IMR-90 (cell line): ENCODE results near the gene FRMPD4. TPM values are rescaled to one million over a fixed set of nuclear protein-coding genes. Genes with fewer than 3 reads are reported as not detected.

Experiments
- ATAC-seq: fragments of 200-7000 bp; cut with Tn5 transposase; 2 replicates; pipeline ENCODE4 v1.9.1; 2020; ENCODE audit warnings: low read depth, mild to moderate bottlenecking, moderate library complexity
- BruUV-seq: library from RNA; stranded (reverse); fragments of 400-500 nt; replicated peaks from 2 replicates; lab custom pipeline; 2021; lab: Mats Ljungman, UMichigan
- CTCF ChIA-PET: fragments of 300-600 bp; formaldehyde crosslinking; extraction: SDS; loops from one replicate; lab custom pipeline; 2021; ENCODE audit warnings: antibody characterized with exemption; lab: Yijun Ruan, JAX
- POLR2A ChIA-PET: fragments of 300-600 bp; sonication (Branson Sonifier 250); formaldehyde crosslinking; loops from one replicate; lab custom pipeline; 2022; ENCODE audit warnings: antibody characterized with exemption; ENCODE audit not compliant: unreplicated experiment; lab: Charles Lee
- DNase-seq: peaks from one replicate; pipeline ENCODE4 v3.0.0; 2013
- H2AFZ ChIP-seq: replicated peaks from 2 replicates; pipeline ENCODE3; 2013; ENCODE audit warnings: low read length, mild to moderate bottlenecking; ENCODE audit not compliant: poor library complexity
- H2AK5ac ChIP-seq: 2 replicates; pipeline ENCODE4 v1.6.1; 2013; ENCODE audit warnings: low read depth, low read length, inconsistent platforms
- H2AK9ac ChIP-seq: replicated peaks from 2 replicates; pipeline ENCODE3; 2013; ENCODE audit warnings: mild to moderate bottlenecking, low read depth, low read length, moderate library complexity; ENCODE audit not compliant: poor library complexity
- H2BK120ac ChIP-seq: 2 replicates; pipeline ENCODE4 v1.6.1; 2013; ENCODE audit warnings: low read depth, low read length, inconsistent platforms
- H2BK15ac ChIP-seq: 3 replicates; pipeline ENCODE4 v1.6.1; 2013; ENCODE audit warnings: low read depth, low read length, inconsistent platforms
- H2BK20ac ChIP-seq: 2 replicates; pipeline ENCODE4 v1.6.1; 2013; ENCODE audit warnings: low read depth, mild to moderate bottlenecking, inconsistent platforms, low read length, moderate library complexity
- H2BK5ac ChIP-seq: 2 replicates; pipeline ENCODE4 v1.6.1; 2013; ENCODE audit warnings: mild to moderate bottlenecking, low read depth, low read length, inconsistent platforms; ENCODE audit not compliant: poor library complexity, severe bottlenecking
- H3K14ac ChIP-seq: replicated peaks from 2 replicates; pipeline ENCODE4 v1.6.1; 2013; ENCODE audit warnings: low read depth, low read length, inconsistent platforms
- H3K18ac ChIP-seq: 2 replicates; pipeline ENCODE4 v1.6.1; 2013; ENCODE audit warnings: low read depth, low read length, control low read depth
- H3K23ac ChIP-seq: 2 replicates; pipeline ENCODE4 v1.6.1; 2013; ENCODE audit warnings: low read depth, low read length, inconsistent platforms
- H3K27ac ChIP-seq: 2 replicates; pipeline ENCODE4 v1.5.1; 2013; ENCODE audit warnings: mild to moderate bottlenecking, control low read depth, low read length; ENCODE audit not compliant: insufficient read depth
- H3K27me3 ChIP-seq: 2 replicates; pipeline ENCODE4 v1.6.1; 2013; ENCODE audit warnings: low read length; ENCODE audit not compliant: control insufficient read depth, insufficient read depth
- H3K36me3 ChIP-seq: 2 replicates; pipeline ENCODE4 v1.6.1; 2013; ENCODE audit warnings: low read length, mixed read lengths; ENCODE audit not compliant: control insufficient read depth, insufficient read depth
- H3K4ac ChIP-seq: 2 replicates; pipeline ENCODE4 v1.6.1; 2013; ENCODE audit warnings: low read depth, low read length, inconsistent platforms
- H3K4me1 ChIP-seq: 2 replicates; pipeline ENCODE4 v1.6.1; 2013; ENCODE audit warnings: low read length, mixed read lengths; ENCODE audit not compliant: control insufficient read depth, insufficient read depth
- H3K4me2 ChIP-seq: 2 replicates; pipeline ENCODE4 v1.6.1; 2013; ENCODE audit warnings: low read depth, mild to moderate bottlenecking, control low read depth, low read length, moderate library complexity
- H3K4me3 ChIP-seq: 2 replicates; pipeline ENCODE4 v1.5.1; 2013; ENCODE audit warnings: low read depth, mild to moderate bottlenecking, control low read depth, low read length, moderate library complexity; ENCODE audit not compliant: insufficient read depth
- H3K56ac ChIP-seq: 2 replicates; pipeline ENCODE4 v1.6.1; 2013; ENCODE audit warnings: low read length, inconsistent platforms; ENCODE audit not compliant: insufficient read depth; ENCODE audit errors: extremely low read depth
- H3K79me1 ChIP-seq, 2 experiments: 2 replicates each; pipeline ENCODE4 v1.6.1; 2013; ENCODE audit warnings: low read length in 2 of 2, inconsistent platforms in 1 of 2, low read depth in 1 of 2
- H3K9ac ChIP-seq: 2 replicates; pipeline ENCODE4 v1.6.1; 2013; ENCODE audit warnings: low read depth, low read length, control low read depth
- H3K9me1 ChIP-seq: 2 replicates; pipeline ENCODE4 v1.6.1; 2013; ENCODE audit warnings: low read length, inconsistent platforms; ENCODE audit not compliant: insufficient read depth
- H3K9me3 ChIP-seq: 2 replicates; pipeline ENCODE4 v1.6.1; 2013; ENCODE audit warnings: low read length; ENCODE audit not compliant: control insufficient read depth, insufficient read depth
- H4K20me1 ChIP-seq: 2 replicates; pipeline ENCODE4 v1.6.1; 2013; ENCODE audit warnings: low read length, inconsistent platforms; ENCODE audit not compliant: insufficient read depth
- H4K5ac ChIP-seq: 2 replicates; pipeline ENCODE4 v1.6.1; 2013; ENCODE audit warnings: mild to moderate bottlenecking, low read depth, low read length, control low read depth
- H4K8ac ChIP-seq, 2 experiments: 2 replicates each; pipeline ENCODE4 v1.6.1; 2013; ENCODE audit warnings: low read depth in 2 of 2, low read length in 2 of 2, control low read depth in 1 of 2, inconsistent platforms in 1 of 2
- H4K91ac ChIP-seq: 2 replicates; pipeline ENCODE4 v1.6.1; 2013; ENCODE audit warnings: low read depth, low read length, inconsistent platforms; ENCODE audit not compliant: insufficient read depth
- BHLHE40 ChIP-seq: fragments of 150-350 bp; IDR thresholded peaks from 2 replicates; pipeline ENCODE4 v1.6.1; 2016; ENCODE audit warnings: mild to moderate bottlenecking, low read depth, low read length
- CEBPB ChIP-seq: IDR thresholded peaks from 2 replicates; pipeline ENCODE4 v1.6.1; 2012; ENCODE audit warnings: low read depth, low read length, improper control_type of control experiment
- CHD1 ChIP-seq: IDR thresholded peaks from 2 replicates; pipeline ENCODE4 v1.6.1; 2012; ENCODE audit warnings: low read depth, low read length, improper control_type of control experiment
- CTCF ChIP-seq: conservative IDR thresholded peaks from 2 replicates; pipeline ENCODE4 v1.5.1; 2012; ENCODE audit warnings: mild to moderate bottlenecking, low read depth, low read length, improper control_type of control experiment
- ELK1 ChIP-seq: fragments of 150-350 bp; IDR thresholded peaks from 2 replicates; pipeline ENCODE4 v1.6.1; 2016; ENCODE audit warnings: low read depth, mild to moderate bottlenecking, low read length, moderate library complexity, borderline replicate concordance
- FOS ChIP-seq: fragments of 150-350 bp; IDR thresholded peaks from 2 replicates; pipeline ENCODE4 v1.6.1; 2016; ENCODE audit warnings: low read depth, low read length
- MAFK ChIP-seq: IDR thresholded peaks from 2 replicates; pipeline ENCODE4 v1.6.1; 2012; ENCODE audit warnings: low read depth, low read length, improper control_type of control experiment
- MAZ ChIP-seq: IDR thresholded peaks from 2 replicates; pipeline ENCODE4 v1.6.1; 2012; ENCODE audit warnings: low read depth, mild to moderate bottlenecking, low read length, improper control_type of control experiment, moderate library complexity, borderline replicate concordance
- NFE2L2 ChIP-seq: fragments of 150-350 bp; IDR thresholded peaks from 2 replicates; pipeline ENCODE4 v1.6.1; 2016; ENCODE audit warnings: low read depth, mild to moderate bottlenecking, low read length
- RCOR1 ChIP-seq: IDR thresholded peaks from 2 replicates; pipeline ENCODE4 v1.6.1; 2012; ENCODE audit warnings: mild to moderate bottlenecking, low read length, improper control_type of control experiment; ENCODE audit not compliant: insufficient replicate concordance
- SMC3 ChIP-seq: fragments of 150-350 bp; IDR thresholded peaks from 2 replicates; pipeline ENCODE4 v1.6.1; 2016; ENCODE audit warnings: low read depth, mild to moderate bottlenecking, antibody characterized with exemption, low read length, moderate library complexity
- USF2 ChIP-seq: fragments of 150-350 bp; IDR thresholded peaks from 2 replicates; pipeline ENCODE4 v1.6.1; 2017; ENCODE audit warnings: mild to moderate bottlenecking, antibody characterized with exemption, low read length, low read depth
- WGBS, 2 experiments: methylation state at CpG; one replicate each; pipeline versions ENCODE4 v1.1.5 to v1.1.7; 2013; ENCODE audit warnings: missing lambda C conversion rate in 2 of 2; ENCODE audit not compliant: insufficient read length in 1 of 2; ENCODE audit errors: extremely low coverage in 2 of 2; 5-methylcytosine and 5-hydroxymethylcytosine counted together
- dilution Hi-C: fragments of 300-500 bp; cut with HindIII; formaldehyde crosslinking; loops from one replicate; pipeline ENCODE4 v1.14.3; 2018; ENCODE audit warnings: low sequenced_read_pairs; ENCODE audit not compliant: unreplicated experiment
- in situ Hi-C: fragments of 300-500 bp; cut with MboI; formaldehyde crosslinking; loops from 3 replicates; pipeline ENCODE4 v1.14.3; 2019; ENCODE audit warnings: low sequenced_read_pairs, inconsistent platforms, mixed read lengths
- intact Hi-C: fragments of 100-400 bp; cut with micrococcal nuclease; formaldehyde crosslinking; loops from 2 replicates; pipeline ENCODE4 v1.10.0; 2022
- polyA plus RNA-seq, 3 experiments: library from polyadenylated mRNA; depleted of rRNA; stranded (reverse); fragments of >200 nt; gene quantifications; 2 replicates each; pipeline ENCODE4 v1.2.3, GENCODE V29; 2012; ENCODE audit warnings: low replicate concordance in 1 of 3
- total RNA-seq: library from RNA; depleted of rRNA; stranded (reverse); fragments of >200 nt; gene quantifications from 2 replicates; pipeline ENCODE4 v1.2.3, GENCODE V29; 2012

Gene FRMPD4
- total and polyA plus RNA-seq, 2 of the 4 experiments (the other 2 are of a cell fraction): 0.53 to 1.1 TPM

GRCh38 chrX:12647230-12647629 lies 509.0 kb downstream of the FRMPD4 start:
- no peak overlapping the region for H3K4ac ChIP-seq
- H3K9ac ChIP-seq: no peak overlapping the region
- no peak overlapping the region for H3K23ac ChIP-seq
- H3K36me3 ChIP-seq: no peaks in the 10 kb centered on the region
- no peaks in the 10 kb centered on the region for H3K79me1 ChIP-seq
- H3K9me1 ChIP-seq: no peaks in the 10 kb centered on the region
- no peak overlapping the region for H2AK9ac ChIP-seq
- POLR2A ChIA-PET: no interaction called here
- no peak overlapping the region for H3K14ac ChIP-seq
- no CpG with 5 or more reads among the region's 1 CpG for WGBS, 2 experiments
- TF ChIP-seq FOS (no peak), MAZ (no peak), RCOR1 (no peak), CEBPB (no peak), USF2 (no peak), NFE2L2 (no peak), MAFK (no peak), CHD1 (no peak), SMC3 (no peak), CTCF (no peak), BHLHE40 (no peak), ELK1 (no peak)
- no TSS peak for BruUV-seq
- H3K18ac ChIP-seq: no peak overlapping the region
- H4K5ac ChIP-seq: no peak overlapping the region
- H2AFZ ChIP-seq: no peak overlapping the region
- intact Hi-C loops: no loop called here
- dilution Hi-C loops: no loop called here
- no peaks in the 10 kb centered on the region for H3K4me1 ChIP-seq
- H3K27ac ChIP-seq: no peak overlapping the region
- no peak overlapping the region for H4K91ac ChIP-seq
- H2BK5ac ChIP-seq: no peak overlapping the region
- H3K56ac ChIP-seq: no peak overlapping the region
- DNase-seq (no peak), ATAC-seq (no peak)
- CTCF ChIA-PET: no interaction called here
- no peaks in the 10 kb centered on the region for H4K20me1 ChIP-seq
- no peak overlapping the region for H2BK120ac ChIP-seq
- H3K4me2 ChIP-seq: no peak overlapping the region
- H3K27me3 ChIP-seq: no peaks in the 10 kb centered on the region
- H2AK5ac ChIP-seq: no peak overlapping the region
- no peak overlapping the region for H3K4me3 ChIP-seq
- H3K9me3 ChIP-seq: no peaks in the 10 kb centered on the region
- H2BK15ac ChIP-seq: no peak overlapping the region
- H2BK20ac ChIP-seq: no peak overlapping the region
- in situ Hi-C loops: no loop called here
- H4K8ac ChIP-seq: no peak overlapping the region
